PFSK-1 (cell line): Measurements from ENCODE around the gene SUN5.

Experiments
- FOXP2 ChIP-seq: optimal IDR thresholded peaks from 2 replicates; pipeline ENCODE3; 2011; ENCODE audit warnings: borderline replicate concordance, control low read depth, inconsistent platforms; ENCODE audit not compliant: insufficient read depth; ENCODE audit errors: extremely low read length, extremely low read depth
- POLR2AphosphoS5 ChIP-seq: IDR thresholded peaks from 2 replicates; pipeline ENCODE4 v1.6.1; 2012; ENCODE audit warnings: low read depth, mild to moderate bottlenecking, control low read depth, low read length, moderate library complexity
- SIN3A ChIP-seq: IDR thresholded peaks from 2 replicates; pipeline ENCODE4 v1.6.1; 2012; ENCODE audit warnings: mild to moderate bottlenecking, low read length, moderate library complexity, borderline replicate concordance; ENCODE audit not compliant: insufficient read depth
- TAF1 ChIP-seq: IDR thresholded peaks from 2 replicates; pipeline ENCODE4 v1.6.1; 2012; ENCODE audit warnings: low read length, control low read depth, borderline replicate concordance; ENCODE audit not compliant: insufficient read depth
- TF ChIP-seq, protein P1 (sequence below), 2 experiments: IDR thresholded peaks; 2 replicates each; pipeline versions ENCODE4 v1.6.1 to v1.8.0; 2011 to 2012; ENCODE audit warnings: low read depth in 2 of 2, low read length in 2 of 2, control low read depth in 1 of 2, inconsistent platforms in 1 of 2, mild to moderate bottlenecking in 1 of 2, moderate library complexity in 1 of 2; ENCODE audit not compliant: insufficient read depth in 1 of 2

- TF ChIP-seq SIN3A, result no peak
- no peak for TF ChIP-seq TAF1
- TF ChIP-seq POLR2AphosphoS5, result no peak
- TF ChIP-seq, protein P1, sequence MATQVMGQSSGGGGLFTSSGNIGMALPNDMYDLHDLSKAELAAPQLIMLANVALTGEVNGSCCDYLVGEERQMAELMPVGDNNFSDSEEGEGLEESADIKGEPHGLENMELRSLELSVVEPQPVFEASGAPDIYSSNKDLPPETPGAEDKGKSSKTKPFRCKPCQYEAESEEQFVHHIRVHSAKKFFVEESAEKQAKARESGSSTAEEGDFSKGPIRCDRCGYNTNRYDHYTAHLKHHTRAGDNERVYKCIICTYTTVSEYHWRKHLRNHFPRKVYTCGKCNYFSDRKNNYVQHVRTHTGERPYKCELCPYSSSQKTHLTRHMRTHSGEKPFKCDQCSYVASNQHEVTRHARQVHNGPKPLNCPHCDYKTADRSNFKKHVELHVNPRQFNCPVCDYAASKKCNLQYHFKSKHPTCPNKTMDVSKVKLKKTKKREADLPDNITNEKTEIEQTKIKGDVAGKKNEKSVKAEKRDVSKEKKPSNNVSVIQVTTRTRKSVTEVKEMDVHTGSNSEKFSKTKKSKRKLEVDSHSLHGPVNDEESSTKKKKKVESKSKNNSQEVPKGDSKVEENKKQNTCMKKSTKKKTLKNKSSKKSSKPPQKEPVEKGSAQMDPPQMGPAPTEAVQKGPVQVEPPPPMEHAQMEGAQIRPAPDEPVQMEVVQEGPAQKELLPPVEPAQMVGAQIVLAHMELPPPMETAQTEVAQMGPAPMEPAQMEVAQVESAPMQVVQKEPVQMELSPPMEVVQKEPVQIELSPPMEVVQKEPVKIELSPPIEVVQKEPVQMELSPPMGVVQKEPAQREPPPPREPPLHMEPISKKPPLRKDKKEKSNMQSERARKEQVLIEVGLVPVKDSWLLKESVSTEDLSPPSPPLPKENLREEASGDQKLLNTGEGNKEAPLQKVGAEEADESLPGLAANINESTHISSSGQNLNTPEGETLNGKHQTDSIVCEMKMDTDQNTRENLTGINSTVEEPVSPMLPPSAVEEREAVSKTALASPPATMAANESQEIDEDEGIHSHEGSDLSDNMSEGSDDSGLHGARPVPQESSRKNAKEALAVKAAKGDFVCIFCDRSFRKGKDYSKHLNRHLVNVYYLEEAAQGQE (IDR thresholded peaks at IDR 0.05; ENCODE audit: insufficient read depth in 1 of 2, low read depth in 2 of 2, low read length in 2 of 2), result no peak
- no peak for TF ChIP-seq FOXP2
These were observed 18.1 kb upstream of the SUN5 start for GRCh38 chr20:33022289-33022688.
